Activated CD8-positive, alpha-beta memory T cell treated with anti-CD3 and anti-CD28 coated beads, Interleukin-2, amount 50 U/mL, for 1 hour (primary cell): Measurements from ENCODE around the gene HSD17B1.
"Not testable (repeated sequence)": the region's sequence is repeated elsewhere in the genome, so short reads cannot be mapped to it uniquely, and the experiment has no call there.

Experiments
- DNase-seq: peaks from one replicate; pipeline ENCODE4 v3.0.0-alpha.2; 2020; ENCODE audit errors: extremely low read depth

HSD17B1 gene

GRCh38 chr17:42547698-42548069 lies 5.0 kb upstream of the HSD17B1 start:
- DNase-seq = no peak

- no peak for DNase-seq
Observed at GRCh38 chr17:42548070-42548837, 4.5 kb upstream of the HSD17B1 start.

GRCh38 chr17:42548993-42549755 lies 3.5 kb upstream of the HSD17B1 start:
- no peak for DNase-seq

GRCh38 chr17:42553161-42553818 lies 567 bp downstream of the HSD17B1 start:
- DNase-seq = no peak

- no peak for DNase-seq
Observed at GRCh38 chr17:42553866-42554249, 1.1 kb downstream of the HSD17B1 start.

GRCh38 chr17:42554250-42555121 lies 1.8 kb downstream of the HSD17B1 start:
- no peak for DNase-seq

- no peak for DNase-seq
Observed at GRCh38 chr17:42555122-42555622, 2.4 kb downstream of the HSD17B1 start.

- DNase-seq = not testable (repeated sequence)
Observed at GRCh38 chr17:42555961-42556617, 3.4 kb downstream of the HSD17B1 start.

GRCh38 chr17:42559075-42559474 lies 6.4 kb downstream of the HSD17B1 start:
- no peak for DNase-seq

- no peak for DNase-seq
Observed at GRCh38 chr17:42560246-42560645, 7.5 kb downstream of the HSD17B1 start.

GRCh38 chr17:42561897-42562387 lies 9.2 kb downstream of the HSD17B1 start, which contains the start of gene COASY:
COASY (plus strand) TSS chr17:42562148; CDS start chr17:42562623, 475 bp downstream.
- peak; percentile 86 for DNase-seq

- DNase-seq = no peak
Observed at GRCh38 chr17:42562388-42563142, 9.8 kb downstream of the HSD17B1 start.

GRCh38 chr17:42563143-42563509 lies 10.4 kb downstream of the HSD17B1 start:
- DNase-seq = no peak

GRCh38 chr17:42563543-42563942 lies 10.8 kb downstream of the HSD17B1 start:
- DNase-seq = no peak

- no peak for DNase-seq
Observed at GRCh38 chr17:42563950-42564349, 11.2 kb downstream of the HSD17B1 start.

GRCh38 chr17:42564815-42565522 lies 12.2 kb downstream of the HSD17B1 start:
- DNase-seq = no peak

- DNase-seq = no peak
Observed at GRCh38 chr17:42565523-42566214, 12.9 kb downstream of the HSD17B1 start.

GRCh38 chr17:42566215-42566882 lies 13.6 kb downstream of the HSD17B1 start:
- no peak for DNase-seq
